Upper lobe of left lung (tissue), 4 donors: ENCODE measurements around the gene CEP170.

Experiments used
- CTCF ChIP-seq, 6 experiments: fragments of 450-650 bp in 4 of 6; fragments of 200-600 bp in 2 of 6; sonication (generic) in 2 of 6; IDR thresholded peaks; one replicate each; pipeline ENCODE4 v1.5.1; 2016 to 2019; ENCODE audit warnings: antibody characterized with exemption in 6 of 6
- POLR2A ChIP-seq, 4 donors: fragments of 450-650 bp; IDR thresholded peaks; one replicate each; pipeline ENCODE4 v1.5.1; 2016 to 2017; ENCODE audit warnings: antibody characterized with exemption in 4 of 4, mild to moderate bottlenecking in 2 of 4
- POLR2AphosphoS5 ChIP-seq, 2 donors: sonication (generic); formaldehyde crosslinking; IDR thresholded peaks; one replicate each; pipeline ENCODE4 v1.5.1; 2017; ENCODE audit warnings: antibody characterized with exemption in 2 of 2

- TF ChIP-seq POLR2A (IDR thresholded peaks at IDR 0.05) (no peak), CTCF (IDR thresholded peaks at IDR 0.05) (no peak), POLR2AphosphoS5 (IDR thresholded peaks at IDR 0.05) (no peak)
Measured at GRCh38 chr1:243213045-243213787, 41.9 kb downstream of the CEP170 start.
